B cell (primary cell): ENCODE measurements around the gene MAN2B2. TPM values are rescaled to one million over a fixed set of nuclear protein-coding genes. Genes with fewer than 3 reads are reported as not detected.

Experiments
- ATAC-seq: fragments of 200-7000 bp; cut with Tn5 transposase; one replicate; pipeline ENCODE4 v1.10.0; 2021; ENCODE audit warnings: low read depth, mild to moderate bottlenecking, moderate number of reproducible peaks, moderate library complexity
- CTCF ChIA-PET: fragments of 350-600 bp; sonication (Branson Sonifier 250); formaldehyde crosslinking; loops from one replicate; lab custom pipeline; 2021; ENCODE audit warnings: antibody characterized with exemption, inconsistent platforms; lab: Charles Lee
- POLR2A ChIA-PET: fragments of 350-600 bp; sonication (Branson Sonifier 250); formaldehyde crosslinking; loops from one replicate; lab custom pipeline; 2021; ENCODE audit warnings: antibody characterized with exemption; lab: Charles Lee
- DNase-seq: peaks from one replicate; pipeline ENCODE4 v3.0.0; 2013
- H2AFZ ChIP-seq: 2 replicates; pipeline ENCODE4 v1.6.1; 2012; ENCODE audit warnings: mild to moderate bottlenecking, low read depth, low read length; ENCODE audit not compliant: insufficient read depth, poor library complexity, severe bottlenecking
- H3K27ac ChIP-seq, 2 donors: 1 replicate in 1 of 2; 2 replicates in 1 of 2; pipeline ENCODE4 v1.5.1; 2012 to 2013; ENCODE audit warnings: low read length in 2 of 2, mild to moderate bottlenecking in 2 of 2, moderate library complexity in 1 of 2
- H3K27me3 ChIP-seq, 4 experiments: fragments of 200-600 bp in 1 of 4; sonication (generic) in 1 of 4; replicated peaks in 1 of 4; 1 replicate in 2 of 4; 2 replicates in 2 of 4; pipeline versions ENCODE4 v1.6.1 to v1.7.0; 2013 to 2016; ENCODE audit warnings: low read length in 3 of 4, mild to moderate bottlenecking in 2 of 4, mixed read lengths in 1 of 4, moderate library complexity in 1 of 4; ENCODE audit not compliant: insufficient read depth in 4 of 4, control insufficient read depth in 3 of 4; ENCODE audit errors: control extremely low read depth in 1 of 4
- H3K36me3 ChIP-seq, 2 experiments: replicated peaks in 1 of 2; 1 replicate in 1 of 2; 2 replicates in 1 of 2; pipeline versions ENCODE4 v1.6.1 to v1.7.1; 2013; ENCODE audit warnings: low read length in 1 of 2; ENCODE audit not compliant: insufficient read depth in 2 of 2, control insufficient read depth in 1 of 2; ENCODE audit errors: control extremely low read depth in 1 of 2, extremely low read depth in 1 of 2
- H3K4me1 ChIP-seq, 2 donors: fragments of 200-600 bp in 1 of 2; sonication (generic) in 1 of 2; 1 replicate in 1 of 2; 2 replicates in 1 of 2; pipeline versions ENCODE4 v1.5.1 to v1.6.1; 2013 to 2017; ENCODE audit warnings: low read length in 2 of 2; ENCODE audit not compliant: control insufficient read depth in 2 of 2, insufficient read depth in 2 of 2
- H3K4me2 ChIP-seq: replicated peaks from 2 replicates; pipeline ENCODE3; 2012; ENCODE audit warnings: mild to moderate bottlenecking, low read depth, low read length; ENCODE audit not compliant: poor library complexity, severe bottlenecking
- H3K4me3 ChIP-seq, 5 experiments: fragments of 200-600 bp in 1 of 5; sonication (generic) in 1 of 5; 1 replicate in 3 of 5; 2 replicates in 2 of 5; pipeline versions ENCODE4 v1.5.1 to v1.7.0; 2011 to 2016; ENCODE audit warnings: low read length in 4 of 5, mild to moderate bottlenecking in 4 of 5, low read depth in 2 of 5, control low read depth in 1 of 5, moderate library complexity in 1 of 5; ENCODE audit not compliant: insufficient read depth in 1 of 5; ENCODE audit errors: control extremely low read depth in 1 of 5, extremely low read depth in 1 of 5
- H3K79me2 ChIP-seq: fragments of 200-600 bp; sonication (generic); one replicate; pipeline ENCODE4 v1.6.0; 2016; ENCODE audit warnings: low read length; ENCODE audit not compliant: control insufficient read depth, insufficient read depth
- H3K9ac ChIP-seq: fragments of 200-600 bp; sonication (generic); 2 replicates; pipeline ENCODE4 v1.6.1; 2017; ENCODE audit warnings: mild to moderate bottlenecking, low read length, moderate library complexity
- H3K9me3 ChIP-seq, 3 donors: one replicate each; pipeline versions ENCODE4 v1.6.1 to v1.7.1; 2013; ENCODE audit warnings: low read length in 2 of 3; ENCODE audit not compliant: control insufficient read depth in 2 of 3, insufficient read depth in 1 of 3; ENCODE audit errors: control extremely low read depth in 1 of 3
- H4K20me1 ChIP-seq: 2 replicates; pipeline ENCODE4 v1.6.0; 2012; ENCODE audit warnings: mild to moderate bottlenecking, low read length; ENCODE audit not compliant: insufficient read depth, control insufficient read depth, poor library complexity, severe bottlenecking
- H3K27ac Mint-ChIP-seq: one replicate; pipeline ENCODE4 v1.8.0; 2021; ENCODE audit warnings: mixed read lengths
- H3K27me3 Mint-ChIP-seq: one replicate; pipeline ENCODE4 v1.8.0; 2021; ENCODE audit warnings: mixed read lengths
- H3K4me1 Mint-ChIP-seq: one replicate; pipeline ENCODE4 v1.8.0; 2021; ENCODE audit warnings: mixed read lengths
- H3K4me3 Mint-ChIP-seq: one replicate; pipeline ENCODE4 v1.8.0; 2021; ENCODE audit warnings: mixed read lengths
- H3K9me3 Mint-ChIP-seq: one replicate; pipeline ENCODE4 v1.8.0; 2022; ENCODE audit warnings: mixed read lengths; ENCODE audit not compliant: insufficient read depth
- EZH2 ChIP-seq: IDR thresholded peaks from 2 replicates; pipeline ENCODE4 v1.6.1; 2012; ENCODE audit warnings: borderline replicate concordance, low read depth, mild to moderate bottlenecking, moderate library complexity, low read length; ENCODE audit not compliant: insufficient read depth, poor library complexity, severe bottlenecking
- WGBS: methylation state at CpG from one replicate; pipeline ENCODE4 v1.1.5; 2013; ENCODE audit warnings: missing lambda C conversion rate; ENCODE audit not compliant: insufficient coverage; 5-methylcytosine and 5-hydroxymethylcytosine counted together
- intact Hi-C: fragments of 100-400 bp; cut with micrococcal nuclease; formaldehyde crosslinking; loops from one replicate; pipeline ENCODE4 v1.10.0; 2022
- polyA plus RNA-seq: library from polyadenylated mRNA; depleted of rRNA; stranded (reverse); fragments of >200 nt; gene quantifications from 2 replicates; pipeline ENCODE4 v1.2.3, GENCODE V29; 2012
- total RNA-seq, 2 donors: library from RNA; stranded (reverse); fragments of 120-200 nt in 1 of 2; gene quantifications; 1 replicate in 1 of 2; 2 replicates in 1 of 2; pipeline versions ENCODE4 v1.2.3 to v1.2.4, GENCODE V29; 2013 to 2022
- TF ChIP-seq, protein P1 (sequence below): fragments of 200-600 bp; IDR thresholded peaks from one replicate; pipeline ENCODE4 v1.8.0; 2022; ENCODE audit warnings: antibody characterized with exemption, mild to moderate bottlenecking

Gene MAN2B2
- total and polyA plus RNA-seq, 2 donors (not counting 1 experiment from before 2014, with no cell fraction given) = 35.0 to 37.0 TPM

DNA sequence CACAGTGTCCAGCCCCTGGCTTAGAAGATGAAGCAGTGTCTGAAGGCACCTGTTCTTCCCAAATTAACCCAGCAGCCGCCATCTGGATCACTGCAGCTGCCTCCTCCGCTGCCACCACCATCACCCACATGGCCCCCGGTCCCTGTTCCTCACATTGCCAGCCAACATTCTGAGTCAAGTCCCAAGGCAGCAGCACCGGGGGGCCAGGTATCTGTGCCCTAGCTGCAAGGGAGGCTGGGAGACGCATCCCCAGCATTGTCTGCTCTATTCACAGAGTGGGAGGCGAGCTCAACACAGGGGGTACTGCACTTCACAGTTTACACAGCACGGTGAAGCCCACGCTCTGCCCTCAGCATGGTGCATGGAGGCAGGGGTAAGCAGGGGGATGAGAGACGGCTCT is 42.3 kb upstream of the MAN2B2 start:
- TF ChIP-seq, protein P1, sequence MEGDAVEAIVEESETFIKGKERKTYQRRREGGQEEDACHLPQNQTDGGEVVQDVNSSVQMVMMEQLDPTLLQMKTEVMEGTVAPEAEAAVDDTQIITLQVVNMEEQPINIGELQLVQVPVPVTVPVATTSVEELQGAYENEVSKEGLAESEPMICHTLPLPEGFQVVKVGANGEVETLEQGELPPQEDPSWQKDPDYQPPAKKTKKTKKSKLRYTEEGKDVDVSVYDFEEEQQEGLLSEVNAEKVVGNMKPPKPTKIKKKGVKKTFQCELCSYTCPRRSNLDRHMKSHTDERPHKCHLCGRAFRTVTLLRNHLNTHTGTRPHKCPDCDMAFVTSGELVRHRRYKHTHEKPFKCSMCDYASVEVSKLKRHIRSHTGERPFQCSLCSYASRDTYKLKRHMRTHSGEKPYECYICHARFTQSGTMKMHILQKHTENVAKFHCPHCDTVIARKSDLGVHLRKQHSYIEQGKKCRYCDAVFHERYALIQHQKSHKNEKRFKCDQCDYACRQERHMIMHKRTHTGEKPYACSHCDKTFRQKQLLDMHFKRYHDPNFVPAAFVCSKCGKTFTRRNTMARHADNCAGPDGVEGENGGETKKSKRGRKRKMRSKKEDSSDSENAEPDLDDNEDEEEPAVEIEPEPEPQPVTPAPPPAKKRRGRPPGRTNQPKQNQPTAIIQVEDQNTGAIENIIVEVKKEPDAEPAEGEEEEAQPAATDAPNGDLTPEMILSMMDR = no peak
- no peak for TF ChIP-seq EZH2
- POLR2A ChIA-PET = no interaction called here

DNA sequence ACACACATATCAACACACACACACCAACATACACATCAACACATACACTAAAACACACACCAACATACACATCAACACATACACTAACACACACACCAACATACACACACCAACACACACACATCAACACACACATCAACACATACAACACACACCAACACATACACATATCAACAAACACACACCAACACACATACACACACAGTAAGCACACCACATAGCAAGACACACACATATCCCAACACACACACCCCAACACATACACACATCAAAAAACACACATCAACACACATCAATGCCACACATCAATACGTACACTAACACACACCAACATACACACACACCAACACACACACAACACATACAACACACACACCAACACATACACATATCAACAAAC is 40.9 kb upstream of the MAN2B2 start:
- TF ChIP-seq, protein P1 = no peak
- no peak for TF ChIP-seq EZH2
- Histone ChIP-seq H2AFZ (no peak overlapping the region), H3K4me2 (no peak overlapping the region), H3K4me3 (no peak overlapping the region), H3K36me3 (no peaks in the 10 kb centered on the region), H3K4me1 (no peaks in the 10 kb centered on the region), H3K27me3 (no peaks in the 10 kb centered on the region), H3K79me2 (no peaks in the 10 kb centered on the region), H4K20me1 (no peaks in the 10 kb centered on the region), H3K27ac (no peak overlapping the region), H3K9me3 (peaks cover 0 to 17% (median 0%) of the 10 kb centered on the region in 3 donors), H3K9ac (no peak overlapping the region)
- Mint-ChIP-seq H3K9me3 (no peaks in the 10 kb centered on the region), H3K27me3 (peaks cover 3% of the 10 kb centered on the region), H3K27ac (no peak overlapping the region), H3K4me3 (no peak overlapping the region), H3K4me1 (no peaks in the 10 kb centered on the region)
- CTCF ChIA-PET = no interaction called here
- 100% methylated on average over 1 of the region's 1 CpG for WGBS
- DNase-seq = no peak
- intact Hi-C loops = no loop called here
- no peak for ATAC-seq
- POLR2A ChIA-PET = no interaction called here

More for the DNA sequence above, 42.3 kb upstream of the MAN2B2 start:
- H3K4me3 Mint-ChIP-seq = no peak overlapping the region
- 89% methylated on average over 9 of the region's 9 CpGs for WGBS
- Histone ChIP-seq H3K36me3 (no peaks in the 10 kb centered on the region), H3K27me3 (no peaks in the 10 kb centered on the region), H3K4me2 (no peak overlapping the region), H3K9ac (no peak overlapping the region), H3K4me1 (no peaks in the 10 kb centered on the region), H3K4me3 (no peak overlapping the region), H3K9me3 (peaks cover 0 to 16% (median 0%) of the 10 kb centered on the region in 3 donors), H3K79me2 (no peaks in the 10 kb centered on the region), H2AFZ (no peak overlapping the region), H3K27ac (no peak overlapping the region), H4K20me1 (no peaks in the 10 kb centered on the region)
- DNase-seq (no peak), ATAC-seq (no peak)
- H3K27ac Mint-ChIP-seq = no peak overlapping the region
- H3K9me3 Mint-ChIP-seq = no peaks in the 10 kb centered on the region
- CTCF ChIA-PET = no interaction called here
- H3K27me3 Mint-ChIP-seq = no peaks in the 10 kb centered on the region
- intact Hi-C loops = no loop called here
- no peaks in the 10 kb centered on the region for H3K4me1 Mint-ChIP-seq
